Stimulated activated CD8-positive, alpha-beta memory T cell treated with anti-CD3 and anti-CD28 coated beads, Interleukin-12 subunit alpha, Interleukin-12 subunit beta, amount 100 ng/mL, for 1 hour (primary cell): ENCODE data around the gene MAML3.
"Not testable (repeated sequence)": the region's sequence is repeated elsewhere in the genome, so short reads cannot be mapped to it uniquely, and the experiment has no call there.

Source experiments
- DNase-seq: peaks from one replicate; pipeline ENCODE4 v3.0.0-alpha.2; 2020; ENCODE audit warnings: low read depth

Gene MAML3

DNA sequence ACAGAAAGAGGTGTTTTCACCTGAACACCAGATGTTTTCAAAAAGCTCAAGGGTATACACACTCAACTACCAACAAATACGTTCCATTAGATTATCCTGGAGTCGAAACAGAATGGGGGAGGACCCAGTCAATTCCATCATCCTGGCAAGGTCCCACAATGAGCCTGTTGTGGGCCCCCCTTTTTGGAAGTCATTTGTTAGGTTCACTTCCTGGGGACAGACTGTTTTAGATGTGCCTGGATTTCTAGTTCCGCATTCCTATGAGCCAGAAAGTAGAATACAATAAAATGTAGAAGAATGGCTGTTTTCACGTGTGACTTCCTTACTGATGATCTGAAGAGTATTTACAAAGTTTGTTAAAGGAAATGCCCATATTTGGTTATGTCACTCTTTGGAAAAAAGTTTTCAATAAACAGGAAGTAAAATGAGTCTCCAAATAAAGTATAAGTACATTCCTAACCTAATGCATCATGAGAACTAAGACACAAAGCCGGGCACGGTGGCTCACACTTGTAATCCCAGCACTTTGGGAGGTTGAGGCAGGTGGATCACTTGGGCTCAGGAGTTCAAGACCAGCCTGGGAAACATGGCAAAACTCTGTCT is 192.5 kb downstream of the MAML3 start:
- no peak for DNase-seq

DNA sequence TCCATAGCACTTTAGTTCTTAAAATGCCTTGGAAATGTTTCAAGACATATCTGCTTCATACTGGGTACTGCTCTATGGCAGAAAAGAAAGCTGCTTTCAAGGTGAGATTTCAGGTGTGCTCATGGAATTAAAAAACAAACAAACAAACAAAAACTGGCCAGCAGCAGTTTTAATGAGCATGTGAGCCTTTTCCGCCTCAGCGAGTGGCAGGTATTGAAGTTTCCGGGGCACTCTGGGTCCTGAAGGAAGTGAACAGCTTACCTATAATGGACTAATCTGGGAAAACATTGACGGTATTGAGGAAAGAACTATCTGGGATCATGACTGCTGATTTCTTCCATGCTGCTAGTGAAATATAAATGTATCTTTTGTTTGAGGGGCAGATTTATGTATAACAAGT is 194.6 kb downstream of the MAML3 start:
- DNase-seq = no peak

DNA sequence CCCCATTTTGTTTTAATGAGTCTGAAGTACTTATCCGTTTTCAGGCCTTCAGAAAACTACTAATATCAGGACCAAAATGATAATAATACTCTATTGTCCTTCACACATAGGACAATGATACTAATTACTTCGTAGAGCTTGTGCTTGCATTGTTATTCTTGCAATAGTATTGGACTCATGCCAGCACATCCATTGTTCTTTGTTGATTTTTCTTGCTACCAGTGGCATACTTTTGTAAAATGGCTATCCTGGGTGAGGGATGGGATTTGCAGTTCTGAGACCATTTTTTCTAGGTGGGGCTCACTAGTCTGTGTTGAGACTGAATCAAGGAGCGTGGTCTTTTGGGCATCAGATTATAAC is 195.3 kb downstream of the MAML3 start:
- DNase-seq = no peak

DNA sequence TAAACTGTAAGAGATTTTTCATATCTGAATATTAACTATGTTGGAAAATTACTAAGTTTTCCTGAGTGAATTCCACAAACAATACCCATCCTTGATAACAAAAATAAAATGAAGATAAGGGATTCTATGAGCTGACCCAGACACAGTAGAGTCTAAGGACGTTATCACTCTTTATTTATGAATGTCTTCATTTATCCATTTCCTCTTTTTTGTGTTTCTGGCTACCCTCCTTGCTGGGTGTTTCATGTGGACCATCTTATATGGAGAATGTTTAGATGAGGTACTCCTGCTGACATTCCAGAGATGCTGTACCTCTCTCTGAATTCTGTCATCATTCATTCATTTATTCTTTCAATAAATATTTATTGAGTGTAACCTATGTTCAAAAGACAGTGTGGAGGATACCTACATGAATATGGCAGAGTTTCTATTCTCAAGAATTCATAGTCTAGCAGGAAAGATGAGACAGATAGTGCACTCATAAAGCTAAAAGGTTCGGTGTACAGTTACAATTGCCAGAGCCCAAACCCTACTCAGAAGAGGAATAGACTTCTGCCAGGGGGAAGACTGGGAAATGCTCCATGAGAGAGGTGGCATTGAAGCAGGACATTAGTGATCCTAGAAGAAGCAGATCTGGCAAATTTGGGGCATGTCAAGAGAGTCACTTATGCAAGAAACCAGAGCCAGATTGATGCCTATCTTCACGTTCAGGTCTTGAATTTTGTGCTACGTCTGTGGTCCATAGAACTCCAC is 195.8 kb downstream of the MAML3 start:
- DNase-seq = no peak

DNA sequence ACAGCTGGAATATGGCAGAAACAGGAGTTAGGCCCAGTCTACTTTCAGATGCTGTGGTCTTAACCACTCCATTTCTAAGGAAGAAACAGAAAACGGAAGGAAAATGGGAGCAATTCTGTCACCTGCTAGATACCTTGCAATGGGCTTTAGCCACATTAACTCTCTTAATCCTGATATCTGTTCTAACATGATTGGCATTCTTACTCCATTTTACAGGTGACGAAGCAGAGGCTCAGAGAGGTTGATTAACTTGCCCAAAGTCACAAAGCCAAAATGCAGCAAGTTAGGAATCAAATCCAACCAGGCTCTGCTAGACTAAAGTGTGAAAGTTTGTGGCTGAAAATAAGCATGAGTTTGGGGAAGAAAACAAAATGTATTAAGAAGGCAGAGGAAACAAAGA is 196.9 kb downstream of the MAML3 start:
- DNase-seq = no peak

DNA sequence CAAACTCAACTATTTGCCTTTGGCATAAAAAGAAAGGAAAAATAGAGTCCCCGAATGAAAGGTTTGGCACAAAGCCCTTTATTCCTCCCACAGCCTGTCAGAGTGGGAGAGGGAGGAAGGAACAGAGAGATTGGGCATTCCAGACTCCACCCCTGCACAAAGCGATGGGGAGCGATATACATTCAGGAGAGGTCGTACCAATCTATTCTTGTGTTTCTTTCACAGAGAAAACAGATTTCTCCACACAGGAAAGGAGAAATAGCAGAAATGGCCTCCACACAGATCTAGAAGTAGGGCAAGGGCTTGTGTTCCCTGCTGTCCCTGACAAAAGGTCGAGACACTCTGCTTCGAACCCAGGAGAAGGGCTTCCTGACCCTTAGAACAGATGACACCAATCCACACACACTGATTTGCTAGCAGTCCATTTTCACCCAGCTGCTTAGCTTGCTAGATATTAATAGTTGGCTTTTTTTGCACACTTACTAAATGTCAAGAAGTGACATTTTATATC is 197.4 kb downstream of the MAML3 start:
- DNase-seq = no peak

DNA sequence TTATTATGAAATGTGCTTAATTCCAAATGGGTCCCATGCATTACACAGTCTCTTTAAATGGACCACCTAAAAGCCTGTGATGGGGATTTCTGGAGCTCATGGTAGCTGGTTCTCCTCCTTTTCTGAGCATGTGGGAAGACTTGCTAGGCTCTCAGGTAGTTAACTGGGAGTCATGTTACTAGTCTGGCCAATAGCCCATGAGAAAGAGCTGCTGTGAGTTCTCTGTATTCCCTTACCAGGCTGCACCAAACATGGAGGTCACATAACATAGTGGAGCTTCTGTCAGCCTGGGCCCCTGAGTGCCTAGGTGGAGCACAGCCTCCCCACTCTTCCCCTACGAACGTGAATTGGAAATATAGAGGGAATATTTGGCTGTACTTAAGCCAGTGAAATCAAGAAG is 198.4 kb downstream of the MAML3 start:
- no peak for DNase-seq

DNA sequence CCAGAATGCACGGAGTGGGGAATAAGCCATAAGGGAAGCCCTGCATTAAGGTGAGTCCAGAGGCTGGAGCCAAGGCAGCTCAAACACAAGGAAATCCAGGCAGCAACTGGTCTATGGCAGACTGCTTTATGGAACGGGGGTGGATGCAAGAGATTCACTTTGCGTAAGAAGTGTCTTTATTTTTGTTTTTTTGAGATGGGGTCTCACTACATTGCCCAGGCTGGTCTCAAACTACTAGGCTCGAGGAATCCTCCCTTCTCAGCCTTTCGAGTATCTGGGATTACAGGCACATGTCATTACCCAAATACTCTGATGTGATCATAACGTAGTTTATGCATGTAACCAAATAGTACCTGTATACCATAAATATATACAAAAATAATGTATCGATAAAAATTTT is 199.5 kb downstream of the MAML3 start:
- DNase-seq = no peak

DNA sequence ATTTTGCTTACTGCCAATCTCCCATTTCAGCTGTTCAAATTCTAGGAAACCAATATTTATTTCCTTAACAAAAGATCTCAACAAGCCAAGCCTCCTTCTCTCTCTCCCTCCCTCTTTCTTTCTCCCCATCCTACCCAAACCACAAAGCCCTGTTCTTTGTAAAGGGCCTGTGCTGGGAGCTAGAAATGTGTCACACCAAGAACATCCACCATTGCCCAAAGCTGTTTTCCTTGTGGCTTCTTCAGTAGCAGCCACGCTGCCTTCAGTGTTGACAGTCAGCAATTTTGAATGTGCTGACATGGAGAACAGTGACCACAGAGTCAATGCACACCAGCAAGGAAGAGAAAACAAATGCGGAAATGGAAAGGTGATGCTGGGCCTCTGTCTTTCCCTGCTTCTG is 203.0 kb downstream of the MAML3 start:
- no peak for DNase-seq

DNA sequence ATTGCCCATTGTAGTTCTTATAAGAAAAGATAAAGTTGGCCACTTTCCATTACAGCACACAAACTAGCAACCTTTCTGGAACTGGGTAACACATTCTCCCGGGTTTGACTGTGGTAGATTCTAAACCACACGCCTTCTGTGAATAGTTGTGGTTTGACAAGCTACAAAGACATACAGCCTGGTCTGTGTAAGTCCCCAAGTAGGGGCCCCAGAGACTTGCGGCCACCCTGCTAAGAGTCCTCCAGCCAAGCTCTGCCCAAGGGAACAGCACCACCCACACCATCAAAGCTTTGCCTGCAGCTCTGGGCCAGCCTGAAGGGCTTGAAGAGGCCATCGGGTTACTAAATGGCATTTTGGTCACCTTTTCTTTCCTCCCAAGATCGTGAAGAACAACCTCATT is 203.4 kb downstream of the MAML3 start:
- peak; percentile 6 for DNase-seq

DNA sequence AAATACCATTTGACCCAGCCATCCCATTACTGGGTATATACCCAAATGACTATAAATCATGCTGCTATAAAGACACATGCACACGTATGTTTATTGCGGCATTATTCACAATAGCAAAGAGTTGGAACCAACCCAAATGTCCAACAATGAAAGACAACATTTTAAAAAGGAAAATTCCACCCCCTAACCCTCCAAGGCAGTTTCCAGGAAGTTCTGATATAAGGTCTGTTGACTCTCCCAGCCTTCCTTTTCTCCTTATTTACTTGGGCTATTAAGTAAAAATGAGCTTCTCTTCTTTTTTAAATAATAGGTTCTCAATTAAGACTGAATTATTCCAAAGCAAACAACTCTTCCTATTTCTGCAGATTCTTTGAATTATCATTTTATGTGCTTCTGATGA is 209.1 kb downstream of the MAML3 start:
- DNase-seq = not testable (repeated sequence)

DNA sequence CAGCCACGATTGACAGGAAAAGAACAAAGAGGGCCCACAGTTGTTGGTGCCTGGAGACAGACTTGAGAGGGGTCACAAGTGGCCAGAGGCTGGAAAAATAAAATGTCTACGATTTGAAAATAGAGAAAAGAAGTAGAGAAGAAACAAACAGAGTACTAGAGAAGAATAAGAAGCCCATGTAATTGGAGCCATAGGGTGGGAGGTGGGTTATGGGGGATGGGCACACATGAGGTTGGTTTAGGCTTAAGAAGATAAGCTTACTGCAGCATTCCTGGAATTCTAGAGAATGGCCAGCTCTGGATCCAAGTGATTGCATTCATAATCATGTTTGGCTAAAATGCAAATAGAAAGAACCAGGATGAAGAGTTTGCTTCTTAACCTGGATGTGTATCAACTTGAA is 210.7 kb downstream of the MAML3 start:
- no peak for DNase-seq

DNA sequence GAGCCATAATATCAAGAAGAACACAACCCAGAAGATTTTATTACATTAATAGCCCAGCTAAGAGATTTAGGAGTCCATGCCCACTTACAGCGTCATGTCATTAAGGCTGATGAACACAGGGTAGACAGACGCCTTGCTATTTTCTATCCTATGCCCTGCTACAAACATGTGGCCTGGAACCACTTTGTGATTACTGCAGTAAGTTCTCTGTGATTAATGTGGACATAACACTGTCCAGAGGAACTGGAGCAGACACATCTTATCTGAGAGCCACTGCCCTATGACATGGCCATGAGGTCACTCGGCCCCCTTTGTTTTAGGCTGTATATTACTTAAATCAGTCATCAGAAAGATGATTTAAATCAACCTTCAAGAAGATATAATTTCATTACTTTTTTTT is 211.7 kb downstream of the MAML3 start:
- no peak for DNase-seq

DNA sequence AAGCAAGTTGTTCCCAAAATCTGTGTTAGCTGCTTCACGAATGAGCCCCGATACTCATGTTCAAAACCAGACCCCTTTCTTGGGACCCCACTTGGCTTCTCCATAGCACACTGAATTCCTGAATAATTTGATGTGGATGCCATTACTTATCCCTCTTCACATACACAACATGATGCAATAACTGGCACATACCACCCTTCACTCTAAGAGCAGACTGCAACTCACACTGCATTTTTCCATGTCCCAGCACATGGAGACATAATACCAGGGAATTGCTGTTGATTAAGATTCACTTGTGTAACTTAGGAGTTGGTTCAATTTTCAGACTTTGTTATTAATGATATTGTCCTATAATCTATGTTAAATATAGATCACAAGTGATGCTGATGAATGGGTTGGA is 213.4 kb downstream of the MAML3 start:
- no peak for DNase-seq

DNA sequence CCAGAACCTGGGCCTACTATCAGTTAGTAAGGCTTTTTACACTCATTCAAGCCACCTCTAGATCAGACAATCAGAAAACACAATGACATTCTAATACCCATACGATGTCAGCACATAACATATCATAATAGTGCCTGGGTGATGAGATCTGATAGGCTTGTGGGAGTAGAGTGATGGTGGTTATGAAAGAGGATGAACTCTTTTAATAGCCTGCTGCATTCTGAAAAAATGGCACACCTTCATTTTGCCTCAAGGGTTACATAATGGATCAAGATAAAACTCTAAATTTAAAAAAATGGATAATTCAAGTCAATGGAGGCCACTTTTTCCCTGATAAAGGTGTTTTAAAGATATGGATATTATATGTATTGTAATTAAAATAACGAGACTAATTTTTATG is 215.6 kb downstream of the MAML3 start:
- DNase-seq = no peak

DNA sequence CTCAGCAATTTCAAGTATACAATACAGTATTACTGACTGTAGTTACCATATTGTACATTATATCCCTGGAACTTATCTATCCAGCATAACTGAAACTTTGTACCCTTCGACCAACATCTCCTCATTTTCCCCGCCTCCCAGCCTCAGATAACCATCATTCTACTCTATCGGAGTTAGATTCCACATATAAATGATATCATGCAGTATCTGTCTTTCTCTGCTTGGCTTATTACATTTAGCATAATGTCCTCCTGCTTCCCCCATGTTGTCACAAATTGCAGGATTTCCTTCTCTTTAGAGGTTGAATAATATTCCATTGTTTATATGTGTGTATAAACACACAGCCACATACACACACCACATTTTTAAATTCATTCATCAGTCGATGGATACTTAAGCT is 218.1 kb downstream of the MAML3 start:
- no peak for DNase-seq

DNA sequence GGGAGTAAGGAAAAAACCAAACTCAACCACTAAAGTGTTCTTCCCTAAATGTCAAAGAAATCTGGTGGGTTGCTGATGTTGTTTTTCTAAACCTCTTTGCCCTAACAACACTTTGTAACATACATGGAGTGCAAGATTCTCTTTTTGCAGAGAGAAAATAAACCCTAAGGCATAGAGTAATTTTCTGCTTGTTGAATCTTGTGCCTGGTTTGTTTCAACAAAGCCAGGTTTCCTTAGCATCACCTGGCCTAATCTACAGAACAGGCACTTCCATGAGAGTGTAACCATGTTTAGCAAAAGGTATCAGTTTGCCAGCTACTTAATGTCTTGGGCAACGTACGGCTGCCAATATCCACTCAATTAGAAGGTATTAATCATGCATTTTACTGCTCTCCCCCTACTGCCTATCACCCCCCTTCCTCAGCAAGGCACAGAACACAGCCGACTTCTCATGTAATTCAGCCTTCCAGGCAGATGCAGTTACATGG is 219.2 kb downstream of the MAML3 start:
- DNase-seq = no peak

DNA sequence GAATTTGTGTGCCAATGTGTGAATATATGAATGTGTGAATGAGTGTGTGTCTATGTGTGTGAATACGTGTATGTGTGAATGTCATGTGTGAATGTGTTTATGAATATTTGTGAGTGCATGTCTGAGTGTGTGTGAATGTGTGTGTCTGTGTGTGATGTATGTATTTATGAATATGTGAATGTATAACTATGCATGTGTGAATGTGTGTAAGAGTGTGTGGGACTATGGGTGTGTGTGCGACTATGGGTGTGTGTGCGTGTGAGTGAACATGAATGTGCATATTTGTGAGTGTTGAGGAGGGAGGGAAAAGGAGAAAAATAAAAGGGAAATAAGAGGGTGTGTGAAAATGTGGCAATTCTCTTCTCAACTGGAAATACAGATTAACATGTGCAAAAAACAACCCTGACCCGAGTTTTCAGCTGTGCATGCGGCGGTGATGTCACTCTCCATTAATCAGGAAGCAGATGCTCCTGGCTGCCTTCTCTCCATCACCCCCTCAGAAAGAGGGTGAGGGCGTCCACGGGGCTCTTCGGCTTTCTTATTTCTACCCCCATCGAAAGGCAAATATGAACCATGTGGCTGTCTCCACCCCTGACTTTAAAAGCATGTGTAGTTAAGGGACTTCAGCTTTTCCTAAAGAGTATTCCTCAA is 219.8 kb downstream of the MAML3 start:
- DNase-seq = no peak

DNA sequence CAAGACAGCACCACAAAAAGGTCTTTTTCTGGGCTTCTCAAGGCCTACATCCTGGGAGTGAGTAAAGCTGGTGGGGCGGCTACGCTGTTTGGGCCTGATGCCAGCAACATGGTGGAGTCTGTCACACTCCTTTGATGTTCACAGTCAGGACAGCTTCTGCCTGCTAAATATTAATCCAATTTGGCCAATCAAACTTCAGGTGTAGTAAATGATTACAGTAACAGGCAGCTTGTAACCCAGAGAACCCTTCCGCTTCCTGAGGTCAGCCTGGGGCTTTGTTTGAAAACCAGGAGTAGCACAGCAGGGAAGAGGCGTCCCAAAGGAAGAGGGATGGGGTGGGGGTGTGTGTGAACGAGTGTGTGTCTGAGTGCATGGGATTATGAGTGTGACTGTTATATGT is 220.4 kb downstream of the MAML3 start:
- no peak for DNase-seq

DNA sequence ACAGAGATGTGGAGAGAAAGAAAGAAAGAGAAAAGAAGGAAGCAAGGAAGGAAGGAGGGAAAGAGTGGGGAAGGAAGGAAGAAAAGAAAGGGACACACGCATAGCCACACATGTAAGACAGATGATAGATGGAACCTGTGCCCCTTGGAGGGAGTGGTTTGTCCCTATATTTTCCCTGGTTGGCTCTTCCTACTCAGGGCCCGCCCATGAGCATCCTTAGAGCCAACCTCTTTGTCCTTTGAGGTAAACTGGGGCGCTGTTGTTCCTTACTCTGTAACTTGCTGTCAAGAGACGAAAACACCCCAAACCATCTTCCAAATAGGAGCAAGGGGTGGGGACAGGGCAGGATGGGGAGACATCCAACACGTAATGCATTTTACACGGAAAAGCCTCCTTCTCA is 220.9 kb downstream of the MAML3 start:
- no peak for DNase-seq

DNA sequence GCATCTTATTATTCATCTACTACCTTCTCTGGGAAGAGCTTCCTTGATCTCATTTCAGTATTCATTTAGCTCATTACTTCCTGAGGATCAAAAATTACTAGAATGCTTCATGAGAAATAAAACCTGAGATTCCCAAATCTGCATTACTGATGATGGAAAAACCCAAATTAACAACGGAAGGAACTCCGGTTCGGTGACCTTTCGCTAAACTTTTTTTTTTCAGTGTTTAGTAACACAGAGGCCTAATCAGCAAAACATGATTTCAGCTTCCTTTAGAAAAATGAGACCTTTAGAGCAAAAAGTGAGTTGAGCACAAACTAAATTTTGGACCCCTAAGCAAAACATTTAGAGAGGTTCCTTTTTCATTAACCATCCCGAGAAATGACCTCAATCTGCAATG is 229.2 kb downstream of the MAML3 start:
- no peak for DNase-seq

DNA sequence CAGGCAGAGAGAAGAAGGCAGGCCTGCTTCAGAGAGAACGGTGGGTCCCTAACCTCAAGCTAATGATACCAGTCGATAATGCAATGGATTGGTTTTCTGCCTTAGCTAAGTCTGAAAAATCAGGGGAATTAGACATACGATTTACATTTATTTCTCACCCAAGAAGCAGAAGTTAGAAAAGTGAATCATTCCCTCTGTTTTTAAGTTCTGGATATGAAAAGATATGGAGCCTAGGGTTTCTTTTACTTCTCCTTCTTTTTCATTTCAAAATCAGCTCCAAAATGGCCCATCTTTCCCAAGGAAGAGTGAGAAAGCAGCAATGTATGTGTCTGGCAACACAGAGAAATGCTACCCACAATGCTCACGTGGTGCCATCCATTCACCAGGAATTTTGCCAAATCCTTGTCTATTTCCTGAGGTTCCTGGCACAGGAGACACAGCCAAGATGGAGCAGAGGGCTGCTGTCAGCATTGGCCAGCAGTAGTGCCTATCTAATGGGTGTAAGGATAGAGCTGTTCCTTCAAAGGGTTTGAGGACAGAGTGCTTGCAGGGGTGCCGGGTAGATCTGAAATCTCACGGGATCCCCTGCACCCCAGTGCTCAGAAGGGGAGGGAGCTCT is 231.5 kb downstream of the MAML3 start:
- no peak for DNase-seq
